ENCODE data around the gene NSMF. TPM values are rescaled to one million over a fixed set of nuclear protein-coding genes. Genes with fewer than 3 reads are reported as not detected.
"Not testable (repeated sequence)": the region's sequence is repeated elsewhere in the genome, so short reads cannot be mapped to it uniquely, and the experiment has no call there.

The NSMF gene
- total RNA-seq, 1 donor from 2014 or later, result 85.3 TPM

GRCh38 chr9:137412431-137412830 is 46.7 kb downstream of the NSMF start:
- no peak overlapping the region for H3K27ac Mint-ChIP-seq
- H3K27me3 Mint-ChIP-seq (ENCODE audit: low read depth), result no peaks in the 10 kb centered on the region
- no peak for DNase-seq (ENCODE audit: low spot score in 2 of 2, unreplicated experiment in 2 of 2)
- no peaks in the 10 kb centered on the region for H3K4me1 Mint-ChIP-seq
- H3K36me3 Mint-ChIP-seq, result peaks cover 2% of the 10 kb centered on the region
- H3K9me3 Mint-ChIP-seq, result no peaks in the 10 kb centered on the region
- TF ChIP-seq CTCF (IDR thresholded peaks at IDR 0.05; ENCODE audit: unreplicated experiment), result no peak
- no peak overlapping the region for H3K4me3 Mint-ChIP-seq

- Mint-ChIP-seq H3K9me3 (no peaks in the 10 kb centered on the region), H3K27ac (no peak overlapping the region)
Measured at GRCh38 chr9:137411645-137412380, 47.3 kb downstream of the NSMF start.

GRCh38 chr9:137411260-137411644 is 47.9 kb downstream of the NSMF start:
- Mint-ChIP-seq H3K4me3 (no peak overlapping the region), H3K27ac (no peak overlapping the region), H3K36me3 (peaks cover 2% of the 10 kb centered on the region), H3K27me3 (ENCODE audit: low read depth) (no peaks in the 10 kb centered on the region), H3K9me3 (no peaks in the 10 kb centered on the region), H3K4me1 (no peaks in the 10 kb centered on the region)
- TF ChIP-seq CTCF (IDR thresholded peaks at IDR 0.05; ENCODE audit: unreplicated experiment), result no peak
- DNase-seq (ENCODE audit: low spot score in 2 of 2, unreplicated experiment in 2 of 2), result no peak

More at GRCh38 chr9:137411645-137412380, 47.3 kb downstream of the NSMF start:
- no peak for TF ChIP-seq CTCF (IDR thresholded peaks at IDR 0.05; ENCODE audit: unreplicated experiment)
- Mint-ChIP-seq H3K4me1 (no peaks in the 10 kb centered on the region), H3K4me3 (no peak overlapping the region), H3K27me3 (ENCODE audit: low read depth) (no peaks in the 10 kb centered on the region), H3K36me3 (peaks cover 2% of the 10 kb centered on the region)
- no peak for DNase-seq (ENCODE audit: low spot score in 2 of 2, unreplicated experiment in 2 of 2)

GRCh38 chr9:137410891-137411249 is 48.3 kb downstream of the NSMF start:
- Mint-ChIP-seq H3K27ac (no peak overlapping the region), H3K4me1 (no peaks in the 10 kb centered on the region), H3K4me3 (no peak overlapping the region), H3K27me3 (ENCODE audit: low read depth) (no peaks in the 10 kb centered on the region), H3K9me3 (no peaks in the 10 kb centered on the region), H3K36me3 (peaks cover 2% of the 10 kb centered on the region)
- no peak for DNase-seq (ENCODE audit: low spot score in 2 of 2, unreplicated experiment in 2 of 2)
- TF ChIP-seq CTCF (IDR thresholded peaks at IDR 0.05; ENCODE audit: unreplicated experiment), result no peak

GRCh38 chr9:137410236-137410890 is 48.8 kb downstream of the NSMF start:
- H3K36me3 Mint-ChIP-seq; H3K4me3 Mint-ChIP-seq; H3K4me1 Mint-ChIP-seq; H3K27ac Mint-ChIP-seq; DNase-seq (ENCODE audit: low spot score in 2 of 2, unreplicated experiment in 2 of 2); H3K27me3 Mint-ChIP-seq (ENCODE audit: low read depth); H3K9me3 Mint-ChIP-seq: not testable (repeated sequence)

- no peak for DNase-seq (ENCODE audit: low spot score in 2 of 2, unreplicated experiment in 2 of 2)
- Mint-ChIP-seq H3K4me1 (no peaks in the 10 kb centered on the region), H3K4me3 (no peak overlapping the region), H3K9me3 (no peaks in the 10 kb centered on the region), H3K27me3 (ENCODE audit: low read depth) (no peaks in the 10 kb centered on the region), H3K36me3 (peaks cover under 1% of the 10 kb centered on the region), H3K27ac (no peak overlapping the region)
- TF ChIP-seq CTCF (IDR thresholded peaks at IDR 0.05; ENCODE audit: unreplicated experiment), result no peak
Measured at GRCh38 chr9:137409515-137409914, 49.6 kb downstream of the NSMF start.
